ENCODE measurements around the gene LCE1C.

Gene LCE1C, protein sequence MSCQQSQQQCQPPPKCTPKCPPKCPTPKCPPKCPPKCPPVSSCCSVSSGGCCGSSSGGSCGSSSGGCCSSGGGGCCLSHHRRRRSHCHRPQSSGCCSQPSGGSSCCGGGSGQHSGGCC

GRCh38 chr1:152806576-152806975 is at the start of gene LCE1C:
LCE1C (minus strand) TSS chr1:152806651; CDS start chr1:152805478, 1,173 bp downstream.
- DNase-seq (ENCODE audit: low read depth), result no peak

GRCh38 chr1:152855661-152856060 is 49.2 kb upstream of the LCE1C start:
- no peak for DNase-seq (ENCODE audit: low read depth)

DNA sequence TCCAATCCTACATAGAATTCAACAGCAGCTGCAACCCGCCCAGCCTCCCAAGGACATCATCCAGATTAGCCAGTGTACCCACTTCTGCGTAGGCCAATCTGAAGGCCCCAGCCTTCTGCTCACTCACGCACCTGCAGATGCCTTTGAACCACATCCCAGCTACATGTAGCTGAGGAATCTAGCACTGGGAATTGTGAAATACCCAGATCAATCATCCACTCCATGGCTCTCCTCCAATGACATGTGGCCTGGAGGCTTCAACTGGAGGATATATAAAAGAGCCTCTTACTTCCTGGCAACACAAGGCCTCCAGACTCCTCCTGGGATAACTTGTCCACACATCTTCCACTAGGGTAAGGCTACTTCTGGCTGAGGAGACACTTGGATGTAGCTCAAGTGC is 36.1 kb upstream of the LCE1C start, which contains the start of gene LCE6A:
TSS of gene LCE6A (plus strand) at position 301 of the 400 bp plus-strand sequence. CDS start 665 bp downstream, outside the sequence.
- no peak for DNase-seq (ENCODE audit: low read depth)

DNA sequence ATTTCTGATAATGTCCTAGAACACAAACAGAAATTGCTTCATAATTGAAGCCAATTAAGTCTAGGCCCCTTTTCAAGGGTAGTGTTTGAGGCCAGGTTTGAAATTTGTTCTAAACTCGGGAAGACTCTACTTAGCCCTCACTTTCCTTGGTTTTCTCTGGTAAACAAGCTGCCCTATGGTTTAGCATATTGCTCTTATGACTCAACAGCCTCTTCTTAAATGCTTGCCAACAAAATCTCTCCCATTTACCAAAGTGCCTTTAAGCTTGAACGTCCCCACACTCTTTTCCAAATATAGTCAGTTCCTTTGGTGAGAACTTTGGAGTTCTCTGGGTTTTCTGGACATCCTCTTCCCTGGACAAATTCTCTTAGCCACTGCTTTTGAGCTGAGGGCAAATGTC is 30.4 kb upstream of the LCE1C start:
- DNase-seq (ENCODE audit: low read depth), result no peak

DNA sequence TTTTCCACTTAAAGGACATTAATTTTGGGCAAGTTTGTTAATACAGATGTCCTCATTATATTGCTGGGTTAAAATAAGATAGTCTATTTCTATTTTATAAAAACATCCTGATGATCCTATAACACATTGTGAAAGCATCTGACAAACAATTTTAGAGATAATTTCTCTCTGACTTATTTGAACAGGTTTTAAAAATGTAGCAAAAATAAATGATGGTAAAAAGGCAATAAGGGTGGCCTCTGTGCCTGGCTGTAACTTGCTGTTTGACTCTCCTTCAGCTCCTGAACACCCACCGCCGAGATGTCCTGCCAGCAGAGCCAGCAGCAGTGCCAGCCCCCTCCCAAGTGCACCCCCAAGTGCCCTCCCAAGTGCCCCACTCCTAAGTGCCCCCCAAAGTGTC is 20.7 kb upstream of the LCE1C start, which contains the start of gene LCE1A:
TSS of gene LCE1A (plus strand) at position 301 of the 400 bp plus-strand sequence. CDS start at position 301, 0 bp downstream.
- no peak for DNase-seq (ENCODE audit: low read depth)

DNA sequence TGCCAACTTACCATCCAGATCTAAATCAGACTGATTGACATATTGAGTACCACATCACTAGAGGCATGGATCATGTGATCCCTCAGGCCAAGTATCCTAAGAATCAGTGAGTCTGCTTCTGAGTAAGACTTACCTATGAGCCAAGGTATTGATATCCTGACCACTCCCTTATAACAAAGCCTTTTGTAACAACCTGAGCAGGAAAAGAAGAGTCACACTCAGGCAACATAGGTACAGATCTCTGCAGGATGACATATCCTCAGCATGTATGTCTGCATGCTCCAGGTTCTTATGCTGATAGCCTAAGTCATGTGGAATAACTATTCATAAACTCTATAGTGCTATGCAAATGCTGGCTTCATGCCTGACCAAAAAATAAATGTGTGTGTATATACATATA is 18.5 kb upstream of the LCE1C start:
- DNase-seq (ENCODE audit: low read depth), result no peak

- DNase-seq (ENCODE audit: low read depth), result no peak
Observed at GRCh38 chr1:152823294-152823693, 16.8 kb upstream of the LCE1C start.

DNA sequence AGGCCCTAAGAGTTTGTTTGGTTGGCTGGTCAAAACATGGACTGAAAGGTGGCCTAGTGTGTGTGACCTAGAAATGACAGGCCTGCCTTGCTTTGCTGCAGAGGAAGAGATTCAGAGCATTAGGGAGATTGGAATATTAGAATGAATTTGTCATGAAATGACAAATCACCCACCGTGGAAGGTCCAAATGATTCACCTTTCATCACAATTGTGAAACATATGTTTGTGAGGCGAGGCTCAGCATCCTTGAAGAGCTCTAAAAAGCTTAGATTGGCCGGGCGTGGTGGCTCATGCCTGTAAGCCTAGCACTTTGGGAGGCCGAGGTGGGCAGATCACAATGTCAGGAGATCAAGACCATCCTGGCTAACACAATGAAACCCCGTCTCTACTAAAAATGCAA is 10.9 kb upstream of the LCE1C start:
- no peak for DNase-seq (ENCODE audit: low read depth)

- DNase-seq (ENCODE audit: low read depth), result no peak
Observed at GRCh38 chr1:152811671-152812070, 5.2 kb upstream of the LCE1C start, which contains the start of gene LCE1B. LCE1B (plus strand) TSS chr1:152811971; CDS start chr1:152812447, 476 bp downstream.

- no peak for DNase-seq (ENCODE audit: low read depth)
Observed at GRCh38 chr1:152811050-152811449, 4.6 kb upstream of the LCE1C start.

DNA sequence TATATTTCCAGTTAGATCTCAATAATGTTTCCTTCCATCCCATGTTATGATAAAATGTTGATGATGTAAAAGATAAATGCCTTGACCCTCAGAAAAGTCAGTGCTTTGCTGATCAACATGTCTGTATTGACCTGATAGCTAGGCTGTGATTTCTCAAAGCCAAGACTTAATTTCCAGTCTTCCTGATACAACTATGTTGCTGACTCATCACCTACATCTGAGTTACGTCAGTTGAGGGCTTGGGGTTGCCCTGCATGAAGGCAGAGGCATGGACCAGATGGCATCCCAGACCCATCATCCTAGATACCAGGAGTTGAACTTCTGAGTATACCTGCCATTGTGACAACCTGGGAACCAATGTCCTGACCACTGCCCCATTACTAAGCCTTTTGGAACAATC is 5.1 kb downstream of the LCE1C start:
- no peak for DNase-seq (ENCODE audit: low read depth)

GRCh38 chr1:152796421-152796820 is 10.0 kb downstream of the LCE1C start, which contains the start of gene LCE1D:
LCE1D (plus strand) TSS chr1:152796721; CDS start chr1:152797795, 1,074 bp downstream.
- DNase-seq (ENCODE audit: low read depth), result no peak

- no peak for DNase-seq (ENCODE audit: low read depth)
Observed at GRCh38 chr1:152795686-152796085, 10.8 kb downstream of the LCE1C start.

- DNase-seq (ENCODE audit: low read depth), result no peak
Observed at GRCh38 chr1:152786077-152786476, 20.4 kb downstream of the LCE1C start, which contains the start of gene LCE1E. LCE1E (plus strand) TSS chr1:152786257; CDS start chr1:152787300, 1,043 bp downstream.

GRCh38 chr1:152783095-152783494 is 23.4 kb downstream of the LCE1C start:
- no peak for DNase-seq (ENCODE audit: low read depth)

DNA sequence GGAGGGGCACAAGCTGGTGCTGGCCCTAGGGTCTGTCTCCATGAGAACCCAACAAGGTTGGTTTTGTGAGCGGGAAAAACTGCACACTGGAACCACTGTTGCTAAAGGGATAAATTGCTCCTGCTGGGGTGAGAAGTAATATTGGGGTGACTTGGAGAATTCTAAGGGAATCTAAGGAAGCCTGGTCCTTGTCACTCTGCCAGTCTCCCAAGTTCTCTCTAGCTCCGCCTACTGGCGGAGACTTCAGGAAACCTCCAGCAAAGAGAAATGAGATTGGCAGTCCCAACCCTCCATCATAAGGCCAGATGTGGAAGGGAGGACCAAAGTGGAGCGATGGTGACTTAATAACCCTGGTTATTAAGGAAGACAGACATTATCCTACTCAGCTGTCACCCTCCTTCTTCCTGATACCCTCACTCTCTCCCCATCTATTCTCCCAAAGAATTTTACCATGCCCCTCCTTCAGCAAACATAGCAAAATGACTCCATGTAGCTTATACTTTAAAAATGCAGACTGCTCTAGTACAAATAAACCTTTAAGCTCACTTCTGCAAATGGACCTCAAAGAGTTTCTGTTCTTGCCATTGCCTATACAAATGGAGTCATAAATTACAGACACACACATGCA is 28.8 kb downstream of the LCE1C start:
- DNase-seq (ENCODE audit: low read depth), result no peak

DNA sequence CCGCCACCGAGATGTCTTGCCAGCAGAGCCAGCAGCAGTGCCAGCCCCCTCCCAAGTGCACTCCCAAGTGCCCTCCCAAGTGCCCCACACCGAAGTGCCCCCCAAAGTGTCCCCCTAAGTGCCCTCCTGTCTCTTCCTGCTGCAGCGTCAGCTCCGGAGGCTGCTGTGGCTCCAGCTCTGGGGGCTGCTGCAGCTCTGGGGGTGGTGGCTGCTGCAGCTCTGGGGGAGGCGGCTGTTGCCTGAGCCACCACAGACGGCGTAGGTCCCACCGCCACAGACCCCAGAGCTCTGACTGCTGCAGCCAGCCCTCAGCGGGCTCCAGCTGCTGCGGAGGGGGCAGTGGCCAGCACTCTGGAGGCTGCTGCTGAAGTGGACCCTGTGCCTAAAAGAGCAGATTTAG is 30.1 kb downstream of the LCE1C start:
- DNase-seq (ENCODE audit: low read depth), result no peak

- DNase-seq (ENCODE audit: low read depth), result no peak
Observed at GRCh38 chr1:152774875-152775274, 31.6 kb downstream of the LCE1C start, which contains the start of gene LCE1F. LCE1F (plus strand) TSS chr1:152775140; CDS start chr1:152776372, 1,232 bp downstream.

DNA sequence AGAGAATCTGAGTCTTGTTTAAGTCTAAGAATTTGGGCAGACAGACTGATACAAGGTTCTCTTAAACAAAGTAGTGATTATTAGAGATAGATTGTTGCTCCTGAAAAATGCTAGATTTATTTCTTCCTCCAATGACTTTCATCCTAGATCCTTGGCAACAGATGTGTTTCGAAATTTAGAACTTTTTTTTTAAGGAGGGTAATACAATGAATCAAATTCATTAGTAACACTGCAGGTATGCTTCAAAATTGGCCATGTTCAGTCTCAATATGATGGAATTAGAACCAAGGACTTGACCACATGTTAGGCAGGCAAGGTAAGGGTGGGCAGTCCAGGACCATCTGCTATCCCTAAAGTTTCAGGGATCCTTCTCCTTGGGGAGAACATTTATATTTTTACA is 36.0 kb downstream of the LCE1C start:
- DNase-seq (ENCODE audit: low read depth), result no peak

GRCh38 chr1:152768847-152769533 is 37.5 kb downstream of the LCE1C start:
- DNase-seq (ENCODE audit: low read depth), result no peak

GRCh38 chr1:152761609-152762213 is 44.7 kb downstream of the LCE1C start:
- no peak for DNase-seq (ENCODE audit: low read depth)

GRCh38 chr1:152760551-152761190 is 45.8 kb downstream of the LCE1C start:
- DNase-seq (ENCODE audit: low read depth), result no peak

Data from iris pigment epithelial cell (primary cell).